ENCODE results near the gene RTN1. TPM values are rescaled to one million over a fixed set of nuclear protein-coding genes. Genes with fewer than 3 reads are reported as not detected.

The RTN1 gene
- total and polyA plus RNA-seq, 2 donors, result 1.6 to 1.9 TPM

DNA sequence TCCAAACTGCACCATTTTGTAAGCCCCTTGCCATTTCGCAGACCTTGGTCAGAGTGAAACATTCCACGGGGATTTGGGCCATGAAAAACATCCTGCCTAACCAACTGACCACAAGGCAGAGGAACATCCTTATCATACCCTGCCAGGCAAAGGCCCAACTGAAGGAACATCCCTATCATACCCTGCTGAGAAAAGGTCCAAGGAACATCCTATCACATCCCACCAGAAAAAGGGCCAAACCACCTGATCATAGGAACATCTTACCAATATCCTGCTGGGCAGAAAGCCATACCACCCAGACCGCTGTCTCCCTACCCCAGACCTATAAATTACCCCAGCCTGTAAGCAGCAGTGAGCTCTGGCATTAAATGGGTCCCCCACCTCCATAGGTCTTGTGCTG lies 30.0 kb upstream of the RTN1 start:
- no peak for DNase-seq (ENCODE audit: low read depth in 6 of 9, low spot score in 9 of 9)
- Histone ChIP-seq H3K27ac (ENCODE audit: low read depth in 1 of 2, low read length in 1 of 2) (no peak overlapping the region), H3K36me3 (ENCODE audit: control insufficient read depth in 2 of 2, insufficient read depth in 2 of 2, low read length in 1 of 2) (no peaks in the 10 kb centered on the region), H3K4me3 (ENCODE audit: low read length in 2 of 2) (no peak overlapping the region), H3K27me3 (ENCODE audit: control insufficient read depth in 2 of 2, insufficient read depth in 1 of 2, low read length in 1 of 2) (peaks cover 0 to 3% of the 10 kb centered on the region in 2 donors), H3K4me1 (ENCODE audit: control insufficient read depth in 2 of 2, insufficient read depth in 2 of 2, low read length in 2 of 2) (no peaks in the 10 kb centered on the region), H3K9me3 (ENCODE audit: control insufficient read depth in 2 of 2, insufficient read depth in 1 of 2, low read length in 1 of 2) (no peaks in the 10 kb centered on the region)
- WGBS, result 91% methylated on average over 3 of the region's 3 CpGs

DNA sequence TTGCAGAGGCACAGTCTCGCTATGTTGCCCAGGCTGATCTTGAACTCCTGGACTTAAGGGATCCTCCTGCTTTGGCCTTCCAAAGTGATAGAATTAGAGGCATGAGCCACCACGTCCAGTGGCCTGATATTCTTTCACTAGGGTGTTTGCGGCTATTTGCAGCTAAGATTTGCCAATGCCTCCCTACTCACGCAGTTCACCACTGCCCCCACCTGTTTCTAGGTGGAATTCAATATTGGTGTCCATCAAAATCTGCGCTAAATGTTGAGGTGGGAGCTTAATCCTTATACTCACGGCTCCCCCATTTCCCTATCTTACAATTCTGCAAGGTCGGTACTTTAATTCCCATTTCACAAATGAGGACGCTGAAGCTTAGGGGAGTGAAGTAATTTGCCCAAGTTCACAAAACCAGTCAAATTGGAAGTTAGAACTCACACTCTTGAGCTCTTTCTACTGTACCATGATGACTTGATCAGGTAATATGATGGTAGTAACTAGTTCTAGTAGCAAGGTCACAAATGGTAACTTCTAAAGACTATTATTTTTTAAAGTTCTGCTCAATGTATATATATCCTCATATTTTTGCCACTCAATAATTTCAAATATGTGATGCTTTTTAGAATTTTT lies 27.3 kb upstream of the RTN1 start:
- 51% methylated on average over 8 of the region's 8 CpGs for WGBS
- Histone ChIP-seq H3K36me3 (ENCODE audit: control insufficient read depth in 2 of 2, insufficient read depth in 2 of 2, low read length in 1 of 2) (no peaks in the 10 kb centered on the region), H3K27ac (ENCODE audit: low read depth in 1 of 2, low read length in 1 of 2) (no peak overlapping the region), H3K9me3 (ENCODE audit: control insufficient read depth in 2 of 2, insufficient read depth in 1 of 2, low read length in 1 of 2) (no peaks in the 10 kb centered on the region), H3K27me3 (ENCODE audit: control insufficient read depth in 2 of 2, insufficient read depth in 1 of 2, low read length in 1 of 2) (peaks cover 0 to 3% of the 10 kb centered on the region in 2 donors), H3K4me1 (ENCODE audit: control insufficient read depth in 2 of 2, insufficient read depth in 2 of 2, low read length in 2 of 2) (no peaks in the 10 kb centered on the region), H3K4me3 (ENCODE audit: low read length in 2 of 2) (no peak overlapping the region)
- peak in 1 of 9 donors; percentile 8 for DNase-seq (ENCODE audit: low read depth in 6 of 9, low spot score in 9 of 9)

DNA sequence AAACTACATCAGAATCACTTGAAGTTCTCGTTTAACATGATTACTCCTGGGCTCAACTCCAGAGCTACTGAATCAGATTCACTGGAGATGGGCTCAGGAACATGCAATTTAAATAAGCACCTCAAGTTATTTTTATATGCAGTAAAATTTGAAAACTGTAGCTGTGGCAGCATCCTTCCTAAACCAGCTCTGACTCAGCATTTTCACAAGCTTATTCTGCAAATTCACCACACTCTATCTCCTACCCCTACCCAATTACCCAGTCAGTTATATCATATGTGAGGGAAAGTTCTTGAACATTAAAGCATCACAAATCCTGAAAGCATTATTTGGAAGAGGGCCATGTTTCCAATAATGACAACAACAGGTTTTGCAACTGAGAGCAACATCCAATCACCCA lies 25.1 kb upstream of the RTN1 start:
- WGBS, result 58% methylated on average over 1 of the region's 1 CpG
- Histone ChIP-seq H3K9me3 (ENCODE audit: control insufficient read depth in 2 of 2, insufficient read depth in 1 of 2, low read length in 1 of 2) (no peaks in the 10 kb centered on the region), H3K4me1 (ENCODE audit: control insufficient read depth in 2 of 2, insufficient read depth in 2 of 2, low read length in 2 of 2) (no peaks in the 10 kb centered on the region), H3K4me3 (ENCODE audit: low read length in 2 of 2) (no peak overlapping the region), H3K36me3 (ENCODE audit: control insufficient read depth in 2 of 2, insufficient read depth in 2 of 2, low read length in 1 of 2) (no peaks in the 10 kb centered on the region), H3K27ac (ENCODE audit: low read depth in 1 of 2, low read length in 1 of 2) (no peak overlapping the region), H3K27me3 (ENCODE audit: control insufficient read depth in 2 of 2, insufficient read depth in 1 of 2, low read length in 1 of 2) (peaks cover 0 to 3% of the 10 kb centered on the region in 2 donors)
- no peak for DNase-seq (ENCODE audit: low read depth in 6 of 9, low spot score in 9 of 9)

DNA sequence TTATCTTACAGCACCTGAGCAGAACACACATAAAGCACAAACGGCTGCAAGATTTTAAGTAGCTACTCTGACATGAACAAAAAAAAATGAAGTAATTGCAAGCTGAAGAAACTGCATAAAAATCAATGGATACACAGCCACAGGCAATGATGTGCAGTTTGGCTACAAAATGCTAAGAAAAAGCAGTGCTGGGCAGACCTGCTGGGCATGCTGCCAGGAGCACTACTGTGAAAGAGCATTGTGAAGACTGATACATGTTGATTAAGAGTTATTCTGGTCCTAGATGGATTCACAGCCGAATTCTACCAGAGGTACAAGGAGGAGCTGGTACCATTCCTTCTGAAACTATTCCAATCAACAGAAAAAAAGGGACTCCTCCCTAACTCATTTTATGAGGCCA lies 20.1 kb upstream of the RTN1 start:
- Histone ChIP-seq H3K4me1 (ENCODE audit: control insufficient read depth in 2 of 2, insufficient read depth in 2 of 2, low read length in 2 of 2) (no peaks in the 10 kb centered on the region), H3K27me3 (ENCODE audit: control insufficient read depth in 2 of 2, insufficient read depth in 1 of 2, low read length in 1 of 2) (no peaks in the 10 kb centered on the region), H3K9me3 (ENCODE audit: control insufficient read depth in 2 of 2, insufficient read depth in 1 of 2, low read length in 1 of 2) (no peaks in the 10 kb centered on the region), H3K4me3 (ENCODE audit: low read length in 2 of 2) (no peak overlapping the region), H3K27ac (ENCODE audit: low read depth in 1 of 2, low read length in 1 of 2) (no peak overlapping the region), H3K36me3 (ENCODE audit: control insufficient read depth in 2 of 2, insufficient read depth in 2 of 2, low read length in 1 of 2) (no peaks in the 10 kb centered on the region)
- no peak for DNase-seq (ENCODE audit: low read depth in 6 of 9, low spot score in 9 of 9)
- WGBS, result 90% methylated on average over 2 of the region's 2 CpGs

DNA sequence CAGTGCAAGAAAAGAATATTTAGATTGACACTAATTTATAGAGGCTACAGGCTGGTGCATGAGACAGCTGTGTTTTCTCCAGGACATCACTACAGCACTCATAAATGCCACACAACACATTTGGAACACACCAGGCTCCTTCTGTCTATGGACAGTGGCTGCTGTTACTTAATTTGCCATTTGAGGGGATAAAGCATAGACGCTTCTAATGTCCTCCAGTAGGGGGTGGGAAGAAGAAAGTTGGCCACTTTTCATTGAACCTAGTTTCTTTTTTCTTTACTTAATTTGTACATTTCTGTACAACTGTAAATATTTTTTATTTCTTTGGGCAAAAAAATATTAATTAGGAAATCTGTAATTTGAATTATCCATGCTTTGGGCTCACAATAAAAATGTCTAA lies 12.4 kb upstream of the RTN1 start:
- Histone ChIP-seq H3K36me3 (ENCODE audit: control insufficient read depth in 2 of 2, insufficient read depth in 2 of 2, low read length in 1 of 2) (no peaks in the 10 kb centered on the region), H3K4me3 (ENCODE audit: low read length in 2 of 2) (no peak overlapping the region)
- 78% methylated on average over 1 of the region's 1 CpG for whole genome bisulfite sequencing

DNA sequence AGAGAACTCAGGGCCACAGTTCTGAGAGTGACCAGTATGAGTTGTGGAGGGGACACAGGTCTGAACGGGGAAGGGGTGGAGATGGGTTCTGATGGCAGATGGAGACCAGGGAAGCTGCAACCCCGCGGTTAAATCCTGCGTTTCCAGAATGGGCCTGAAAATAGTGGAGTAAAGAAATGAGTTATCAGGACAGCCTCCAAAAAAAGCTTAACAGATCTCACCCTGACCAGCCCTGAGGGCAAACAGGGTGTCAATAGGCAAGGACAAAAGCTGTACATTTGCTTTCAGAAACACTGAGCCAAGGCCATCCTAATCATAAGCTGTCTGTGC lies 555 bp upstream of the RTN1 start:
- WGBS, result 11% methylated on average over 4 of the region's 4 CpGs
- H3K27me3 ChIP-seq (ENCODE audit: control insufficient read depth in 2 of 2, insufficient read depth in 1 of 2, low read length in 1 of 2), result peaks cover 20 to 50% of the 10 kb centered on the region in 2 donors
- H3K4me1 ChIP-seq (ENCODE audit: control insufficient read depth in 2 of 2, insufficient read depth in 2 of 2, low read length in 2 of 2), result peaks cover 2 to 9% of the 10 kb centered on the region in 2 donors
- H3K4me3 ChIP-seq (ENCODE audit: low read length in 2 of 2), result no peak overlapping the region
- no peaks in the 10 kb centered on the region for H3K36me3 ChIP-seq (ENCODE audit: control insufficient read depth in 2 of 2, insufficient read depth in 2 of 2, low read length in 1 of 2)
- no peak overlapping the region for H3K27ac ChIP-seq (ENCODE audit: low read depth in 1 of 2, low read length in 1 of 2)
- DNase-seq (ENCODE audit: low read depth in 6 of 9, low spot score in 9 of 9), result no peak
- peaks cover 0 to 4% of the 10 kb centered on the region in 2 donors for H3K9me3 ChIP-seq (ENCODE audit: control insufficient read depth in 2 of 2, insufficient read depth in 1 of 2, low read length in 1 of 2)

More for the DNA sequence above, 12.4 kb upstream of the RTN1 start:
- Histone ChIP-seq H3K27me3 (ENCODE audit: control insufficient read depth in 2 of 2, insufficient read depth in 1 of 2, low read length in 1 of 2) (no peaks in the 10 kb centered on the region), H3K4me1 (ENCODE audit: control insufficient read depth in 2 of 2, insufficient read depth in 2 of 2, low read length in 2 of 2) (no peaks in the 10 kb centered on the region), H3K27ac (ENCODE audit: low read depth in 1 of 2, low read length in 1 of 2) (no peak overlapping the region), H3K9me3 (ENCODE audit: control insufficient read depth in 2 of 2, insufficient read depth in 1 of 2, low read length in 1 of 2) (no peaks in the 10 kb centered on the region)
- DNase-seq (ENCODE audit: low read depth in 6 of 9, low spot score in 9 of 9), result no peak

DNA sequence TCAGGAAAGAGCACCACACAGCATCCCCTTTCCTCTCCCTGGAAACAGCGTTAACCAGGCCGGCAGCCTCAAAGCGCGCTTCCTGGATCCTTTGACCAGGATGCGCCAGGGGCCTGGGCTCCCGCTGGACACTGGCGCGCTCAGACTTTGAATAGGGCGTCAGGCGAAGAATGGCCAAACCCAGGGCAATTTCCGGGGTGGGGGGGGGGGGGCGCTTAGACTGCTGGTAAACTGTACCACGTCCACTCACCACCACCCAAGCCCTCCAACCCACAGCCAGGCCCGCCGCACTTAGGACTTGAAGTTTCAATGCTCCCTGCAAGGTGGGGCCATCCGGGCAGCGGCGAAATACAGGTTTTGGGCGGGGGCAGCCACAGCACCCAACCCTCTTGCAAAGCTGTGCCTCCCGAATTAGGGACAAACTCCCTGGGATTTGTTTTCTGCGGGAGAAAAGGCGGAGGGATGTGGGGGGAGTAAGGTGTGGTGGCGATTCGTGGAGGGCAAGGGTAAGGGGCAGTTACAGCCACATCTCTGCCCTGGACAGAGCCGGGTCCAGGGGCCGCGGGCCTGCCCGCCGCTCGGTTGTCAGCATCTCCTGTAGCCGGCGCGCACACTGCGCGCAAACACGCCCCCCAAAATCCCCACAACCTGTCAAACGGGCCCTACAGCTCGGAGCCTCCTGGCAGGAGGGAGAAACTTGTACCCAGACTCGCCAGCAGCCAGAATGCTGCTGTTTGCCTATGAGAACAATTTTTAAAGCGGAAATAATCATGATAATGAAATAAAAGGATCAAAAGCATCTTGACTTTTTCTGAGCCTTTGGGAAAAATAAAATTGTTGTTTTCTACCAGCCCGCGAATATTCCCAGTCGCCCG lies 958 bp downstream of the RTN1 start:
- H3K27me3 ChIP-seq (ENCODE audit: control insufficient read depth in 2 of 2, insufficient read depth in 1 of 2, low read length in 1 of 2), result peaks cover 20 to 50% of the 10 kb centered on the region in 2 donors
- peaks cover 2 to 9% of the 10 kb centered on the region in 2 donors for H3K4me1 ChIP-seq (ENCODE audit: control insufficient read depth in 2 of 2, insufficient read depth in 2 of 2, low read length in 2 of 2)
- H3K9me3 ChIP-seq (ENCODE audit: control insufficient read depth in 2 of 2, insufficient read depth in 1 of 2, low read length in 1 of 2), result peaks cover 0 to 4% of the 10 kb centered on the region in 2 donors
- no peaks in the 10 kb centered on the region for H3K36me3 ChIP-seq (ENCODE audit: control insufficient read depth in 2 of 2, insufficient read depth in 2 of 2, low read length in 1 of 2)
- no peak for DNase-seq (ENCODE audit: low read depth in 6 of 9, low spot score in 9 of 9)
- 35% methylated on average over 44 of the region's 44 CpGs for WGBS
- no peak overlapping the region for H3K27ac ChIP-seq (ENCODE audit: low read depth in 1 of 2, low read length in 1 of 2)
- H3K4me3 ChIP-seq (ENCODE audit: low read length in 2 of 2), result peak overlapping the region in 1 of 2 donors; percentile 45

DNA sequence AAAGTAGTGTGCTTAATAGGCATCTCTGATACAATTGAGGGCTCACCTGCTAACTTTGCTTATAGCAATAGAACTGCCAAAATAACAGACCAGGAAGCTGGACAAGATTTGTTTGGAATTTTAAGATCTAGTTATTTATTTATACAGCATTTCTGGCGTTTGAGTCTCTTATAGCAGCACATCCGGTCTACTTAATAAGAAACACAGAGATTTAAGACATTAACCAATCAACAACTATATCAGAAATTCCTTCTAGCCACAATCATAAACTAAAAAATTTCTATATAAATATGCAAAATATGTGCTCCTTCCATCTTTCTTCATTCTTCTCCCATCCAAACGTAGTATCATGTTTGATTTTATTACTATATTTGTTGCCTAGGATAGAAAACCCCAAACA lies 2.6 kb downstream of the RTN1 start:
- H3K27ac ChIP-seq (ENCODE audit: low read depth in 1 of 2, low read length in 1 of 2), result no peak overlapping the region
- H3K4me3 ChIP-seq (ENCODE audit: low read length in 2 of 2), result no peak overlapping the region
- peaks cover 0 to 4% of the 10 kb centered on the region in 2 donors for H3K9me3 ChIP-seq (ENCODE audit: control insufficient read depth in 2 of 2, insufficient read depth in 1 of 2, low read length in 1 of 2)
- H3K36me3 ChIP-seq (ENCODE audit: control insufficient read depth in 2 of 2, insufficient read depth in 2 of 2, low read length in 1 of 2), result no peaks in the 10 kb centered on the region
- no peak for DNase-seq (ENCODE audit: low read depth in 6 of 9, low spot score in 9 of 9)
- WGBS, result 90% methylated on average over 3 of the region's 3 CpGs
- peaks cover 19 to 47% of the 10 kb centered on the region in 2 donors for H3K27me3 ChIP-seq (ENCODE audit: control insufficient read depth in 2 of 2, insufficient read depth in 1 of 2, low read length in 1 of 2)
- H3K4me1 ChIP-seq (ENCODE audit: control insufficient read depth in 2 of 2, insufficient read depth in 2 of 2, low read length in 2 of 2), result peaks cover 2 to 9% of the 10 kb centered on the region in 2 donors

DNA sequence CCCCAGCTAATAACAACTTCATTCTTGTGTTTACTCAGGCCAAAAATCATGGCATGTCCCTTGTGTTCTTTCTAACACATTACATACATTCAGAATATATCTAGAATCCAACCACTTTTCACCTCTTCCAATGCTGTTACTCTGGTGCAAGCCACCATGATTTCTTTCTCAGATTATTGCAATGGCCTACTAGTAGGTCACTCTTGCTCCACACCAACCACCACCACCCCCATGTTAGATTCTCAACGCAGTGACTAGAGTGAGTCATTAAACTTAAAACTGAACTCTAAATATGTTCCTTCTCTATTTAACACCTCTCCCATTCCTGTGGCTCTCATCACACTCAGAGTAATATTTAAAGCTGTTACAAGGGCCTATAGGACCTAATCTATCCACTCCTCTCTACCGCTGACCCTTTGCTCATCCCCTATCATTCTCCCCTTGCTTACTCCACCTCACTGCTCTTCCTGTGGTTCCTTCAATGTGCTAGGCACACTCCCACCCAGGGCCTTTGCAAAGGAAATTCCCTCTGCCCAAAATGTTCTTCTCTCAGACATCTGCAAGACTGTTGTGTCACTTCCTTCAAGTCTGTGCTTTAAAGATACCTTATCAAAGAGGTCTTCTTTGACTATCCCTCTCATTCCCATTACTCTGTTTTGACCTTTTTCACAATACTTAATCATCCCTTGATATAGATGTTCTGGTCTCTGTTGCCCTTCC lies 6.6 kb downstream of the RTN1 start:
- H3K4me3 ChIP-seq (ENCODE audit: low read length in 2 of 2), result no peak overlapping the region
- peaks cover 1 to 12% of the 10 kb centered on the region in 2 donors for H3K27me3 ChIP-seq (ENCODE audit: control insufficient read depth in 2 of 2, insufficient read depth in 1 of 2, low read length in 1 of 2)
- H3K9me3 ChIP-seq (ENCODE audit: control insufficient read depth in 2 of 2, insufficient read depth in 1 of 2, low read length in 1 of 2), result peaks cover 0 to 6% of the 10 kb centered on the region in 2 donors
- H3K4me1 ChIP-seq (ENCODE audit: control insufficient read depth in 2 of 2, insufficient read depth in 2 of 2, low read length in 2 of 2), result no peaks in the 10 kb centered on the region
- H3K36me3 ChIP-seq (ENCODE audit: control insufficient read depth in 2 of 2, insufficient read depth in 2 of 2, low read length in 1 of 2), result no peaks in the 10 kb centered on the region
- 90% methylated on average over 2 of the region's 2 CpGs for WGBS
- no peak for DNase-seq (ENCODE audit: low read depth in 6 of 9, low spot score in 9 of 9)
- H3K27ac ChIP-seq (ENCODE audit: low read depth in 1 of 2, low read length in 1 of 2), result no peak overlapping the region
